ENCODE data around the gene KLF16. TPM values are rescaled to one million over a fixed set of nuclear protein-coding genes. Genes with fewer than 3 reads are reported as not detected.

The KLF16 gene
- total RNA-seq, 1 experiment from 2014 or later = 12.6 TPM

Other genes starting within 250 kb of the KLF16 start
- 78.5 and 135 TPM in 2 replicates for gene TCF3, start 211.0 kb downstream of the KLF16 start, total RNA-seq (2014; rRNA removed; shearing (Covaris generic); ENCODE audit: low replicate concordance)
- gene ONECUT3, start 110.1 kb downstream of the KLF16 start, total RNA-seq (2014; rRNA removed; shearing (Covaris generic); ENCODE audit: low replicate concordance) = not detected in 2 replicates
- gene ATP8B3, start 51.3 kb downstream of the KLF16 start, total RNA-seq (2014; rRNA removed; shearing (Covaris generic); ENCODE audit: low replicate concordance) = not detected in 2 replicates
- 2.2 and 4.4 TPM in 2 replicates for gene REXO1, start 15.1 kb downstream of the KLF16 start, total RNA-seq (2014; rRNA removed; shearing (Covaris generic); ENCODE audit: low replicate concordance)
- gene ABHD17A, start 21.9 kb upstream of the KLF16 start, total RNA-seq (2014; rRNA removed; shearing (Covaris generic); ENCODE audit: low replicate concordance) = 51.7 and 70.7 TPM in 2 replicates
- gene ADAT3, start 41.8 kb upstream of the KLF16 start, total RNA-seq (2014; rRNA removed; shearing (Covaris generic); ENCODE audit: low replicate concordance) = 3.6 TPM in 1 of 2 replicates, not detected in the other
- gene SCAMP4, start 41.8 kb upstream of the KLF16 start, total RNA-seq (2014; rRNA removed; shearing (Covaris generic); ENCODE audit: low replicate concordance) = 33.0 and 41.5 TPM in 2 replicates
- 20.1 and 34.5 TPM in 2 replicates for gene CSNK1G2, start 77.6 kb upstream of the KLF16 start, total RNA-seq (2014; rRNA removed; shearing (Covaris generic); ENCODE audit: low replicate concordance)
- 34.4 and 36.4 TPM in 2 replicates for gene BTBD2, start 152.1 kb upstream of the KLF16 start, total RNA-seq (2014; rRNA removed; shearing (Covaris generic); ENCODE audit: low replicate concordance)
- gene MKNK2, start 187.7 kb upstream of the KLF16 start, total RNA-seq (2014; rRNA removed; shearing (Covaris generic); ENCODE audit: low replicate concordance) = 17.9 and 38.6 TPM in 2 replicates
- 9.4 and 9.7 TPM in 2 replicates for gene MOB3A, start 232.7 kb upstream of the KLF16 start, total RNA-seq (2014; rRNA removed; shearing (Covaris generic); ENCODE audit: low replicate concordance)
- not detected in 2 replicates for gene IZUMO4, start 233.3 kb upstream of the KLF16 start, total RNA-seq (2014; rRNA removed; shearing (Covaris generic); ENCODE audit: low replicate concordance)

All from MG63 (cell line).